Subcutaneous adipose tissue (tissue), 4 donors: ENCODE results near the gene PTH. TPM values are rescaled to one million over a fixed set of nuclear protein-coding genes. Genes with fewer than 3 reads are reported as not detected.

Experiments
- total RNA-seq, 4 donors: library from RNA; depleted of rRNA; stranded (reverse); fragments of >200 nt; gene quantifications; one replicate each; pipeline ENCODE4 v1.1.0, GENCODE V29; 2016
- TF ChIP-seq, protein P1 (sequence below): fragments of 450-650 bp; IDR thresholded peaks from one replicate; pipeline ENCODE4 v1.5.1; 2016; ENCODE audit warnings: low read depth, mild to moderate bottlenecking, control low read depth, antibody characterized with exemption, moderate library complexity

The PTH gene
- total RNA-seq, 4 donors from 2014 or later: not detected

DNA sequence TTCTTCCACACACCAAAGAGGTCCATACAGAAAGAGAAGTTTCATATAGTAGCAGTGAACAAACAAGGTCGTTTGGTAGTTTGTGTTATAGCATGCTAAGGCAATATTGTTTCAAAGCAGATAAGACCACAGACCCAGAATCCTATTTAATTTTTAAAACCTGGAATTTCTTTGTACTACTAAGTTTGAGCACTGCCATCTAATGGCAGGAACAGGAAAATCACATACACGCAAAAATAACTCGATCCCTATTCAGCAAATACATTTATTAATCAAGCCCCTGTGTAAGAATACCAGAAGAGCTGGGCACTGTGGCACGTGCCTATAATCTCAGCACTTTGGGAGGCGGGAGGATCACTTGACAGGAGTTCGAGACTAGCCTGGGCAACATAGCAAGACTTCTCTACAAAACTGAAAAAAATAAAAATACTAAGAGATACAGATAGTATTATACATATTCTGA is 29.9 kb downstream of the PTH start:
- TF ChIP-seq, protein P1, sequence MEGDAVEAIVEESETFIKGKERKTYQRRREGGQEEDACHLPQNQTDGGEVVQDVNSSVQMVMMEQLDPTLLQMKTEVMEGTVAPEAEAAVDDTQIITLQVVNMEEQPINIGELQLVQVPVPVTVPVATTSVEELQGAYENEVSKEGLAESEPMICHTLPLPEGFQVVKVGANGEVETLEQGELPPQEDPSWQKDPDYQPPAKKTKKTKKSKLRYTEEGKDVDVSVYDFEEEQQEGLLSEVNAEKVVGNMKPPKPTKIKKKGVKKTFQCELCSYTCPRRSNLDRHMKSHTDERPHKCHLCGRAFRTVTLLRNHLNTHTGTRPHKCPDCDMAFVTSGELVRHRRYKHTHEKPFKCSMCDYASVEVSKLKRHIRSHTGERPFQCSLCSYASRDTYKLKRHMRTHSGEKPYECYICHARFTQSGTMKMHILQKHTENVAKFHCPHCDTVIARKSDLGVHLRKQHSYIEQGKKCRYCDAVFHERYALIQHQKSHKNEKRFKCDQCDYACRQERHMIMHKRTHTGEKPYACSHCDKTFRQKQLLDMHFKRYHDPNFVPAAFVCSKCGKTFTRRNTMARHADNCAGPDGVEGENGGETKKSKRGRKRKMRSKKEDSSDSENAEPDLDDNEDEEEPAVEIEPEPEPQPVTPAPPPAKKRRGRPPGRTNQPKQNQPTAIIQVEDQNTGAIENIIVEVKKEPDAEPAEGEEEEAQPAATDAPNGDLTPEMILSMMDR: no peak

DNA sequence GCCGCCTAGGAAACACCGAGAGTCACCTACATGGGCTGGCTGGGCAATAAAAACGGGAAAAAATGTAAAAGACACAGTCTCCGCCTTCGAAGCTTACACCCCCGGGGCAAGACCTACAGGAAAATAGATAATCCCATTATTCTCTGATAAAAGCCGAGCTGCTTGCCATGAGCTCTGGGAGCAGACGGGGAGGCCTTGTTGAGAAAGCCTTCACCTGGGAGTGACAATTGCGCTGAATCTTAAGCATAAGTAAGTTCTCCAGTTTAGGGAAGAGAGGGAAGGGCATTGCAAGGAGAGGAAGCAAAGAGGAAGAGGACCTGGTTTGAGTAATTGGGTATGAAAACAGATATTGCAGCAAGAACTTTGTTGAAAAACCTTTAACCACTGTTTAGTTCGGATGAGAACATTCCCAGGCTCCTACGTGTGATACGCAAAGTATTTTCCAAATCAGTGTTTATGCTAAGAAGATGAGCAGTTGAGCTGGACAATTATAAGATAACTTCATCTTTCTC is 32.0 kb downstream of the PTH start:
- TF ChIP-seq, protein P1: no peak

DNA sequence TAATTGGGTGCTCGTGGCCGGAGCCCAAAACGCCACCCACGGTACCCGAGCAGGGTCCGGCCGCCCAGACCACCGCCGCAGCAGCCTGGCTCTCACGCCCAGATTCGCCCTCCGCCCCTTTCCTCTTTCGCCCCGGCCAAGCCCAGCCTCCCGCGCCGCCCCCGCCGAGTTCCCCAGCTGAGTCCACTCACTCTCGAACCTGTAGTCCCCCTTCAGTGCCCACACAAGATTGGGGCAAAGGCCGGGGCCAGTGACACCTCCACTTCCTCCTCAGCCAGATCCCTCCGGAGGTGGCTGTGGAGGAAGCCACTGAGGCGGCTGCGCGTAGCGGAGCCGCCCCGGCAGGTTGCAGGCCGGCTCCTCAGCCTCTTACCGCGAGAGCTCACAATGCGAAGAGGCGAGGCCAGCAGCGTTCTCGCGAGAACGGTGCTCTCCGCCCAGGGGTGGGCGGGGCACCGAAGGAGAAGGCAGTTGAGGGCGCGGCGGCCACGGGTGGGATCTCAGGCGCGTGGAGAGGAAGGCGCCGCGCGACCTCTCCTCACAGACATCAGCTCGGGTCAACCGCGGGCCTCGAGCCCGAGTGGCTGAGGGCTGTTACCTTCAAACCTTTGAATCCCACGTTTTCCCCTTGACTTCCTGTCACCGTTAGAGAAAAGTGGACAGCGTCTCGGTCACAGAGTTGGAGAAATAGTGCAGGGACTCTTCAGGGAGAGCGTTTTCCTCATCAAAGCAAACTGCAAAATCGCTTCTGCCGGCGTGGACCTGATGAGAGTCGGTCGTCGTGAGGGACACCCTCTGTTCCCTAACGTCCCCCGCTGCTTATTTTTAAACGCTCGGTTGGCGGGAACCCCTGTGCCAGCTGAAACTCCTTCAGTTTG is 32.7 kb downstream of the PTH start, which contains the start of gene BTBD10:
Gene BTBD10 (minus strand): TSS at position 322 of the 878 bp plus-strand sequence. CDS start 18,098 bp downstream, outside the sequence.
- TF ChIP-seq, protein P1: no peak

DNA sequence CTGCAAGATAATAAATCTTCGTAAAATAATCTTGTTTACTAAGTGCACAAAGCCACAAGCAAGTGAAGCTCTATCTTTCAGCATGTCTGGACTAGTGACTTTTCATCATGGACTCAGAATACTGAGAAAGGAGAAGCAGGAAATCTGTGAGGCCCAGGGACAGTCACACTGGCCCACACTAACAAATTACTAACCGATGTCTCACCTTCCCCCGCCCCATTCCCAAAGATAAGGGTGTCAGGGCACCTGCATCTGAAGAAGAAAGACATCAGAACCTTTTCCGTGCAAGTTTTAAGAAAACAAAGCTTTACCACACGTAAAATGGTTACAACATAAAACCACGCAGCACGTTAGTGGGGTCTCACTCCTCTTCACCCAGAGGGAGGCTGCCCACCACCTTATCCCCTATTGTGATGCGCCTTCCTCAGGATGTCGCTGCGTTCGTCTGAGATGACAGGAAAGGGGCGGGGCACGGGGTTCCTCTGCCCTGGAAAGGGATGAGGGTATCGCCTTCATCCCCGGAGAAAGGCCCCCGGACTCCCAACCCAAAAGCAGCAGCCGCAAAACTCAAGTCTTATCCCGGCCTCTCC is 33.4 kb downstream of the PTH start:
- TF ChIP-seq, protein P1: no peak

DNA sequence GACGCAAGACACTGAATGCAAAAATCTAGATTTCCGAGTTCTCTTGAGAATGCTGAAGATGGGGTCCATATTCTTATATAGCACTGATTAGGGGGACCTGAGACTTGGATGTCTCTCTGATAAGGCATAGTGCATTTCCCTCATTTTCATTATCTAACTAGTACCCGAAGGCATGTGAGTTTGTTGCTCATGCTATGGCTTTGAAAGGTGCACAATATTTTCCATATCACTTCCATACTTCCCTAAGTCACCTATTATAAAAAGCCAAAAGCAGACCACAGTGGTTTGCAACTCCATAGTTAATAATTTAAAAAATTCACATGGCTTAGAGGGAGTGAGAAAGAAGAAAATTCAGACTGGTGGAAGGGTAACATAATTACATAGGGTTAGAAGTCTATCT is 34.5 kb downstream of the PTH start:
- TF ChIP-seq, protein P1: no peak

DNA sequence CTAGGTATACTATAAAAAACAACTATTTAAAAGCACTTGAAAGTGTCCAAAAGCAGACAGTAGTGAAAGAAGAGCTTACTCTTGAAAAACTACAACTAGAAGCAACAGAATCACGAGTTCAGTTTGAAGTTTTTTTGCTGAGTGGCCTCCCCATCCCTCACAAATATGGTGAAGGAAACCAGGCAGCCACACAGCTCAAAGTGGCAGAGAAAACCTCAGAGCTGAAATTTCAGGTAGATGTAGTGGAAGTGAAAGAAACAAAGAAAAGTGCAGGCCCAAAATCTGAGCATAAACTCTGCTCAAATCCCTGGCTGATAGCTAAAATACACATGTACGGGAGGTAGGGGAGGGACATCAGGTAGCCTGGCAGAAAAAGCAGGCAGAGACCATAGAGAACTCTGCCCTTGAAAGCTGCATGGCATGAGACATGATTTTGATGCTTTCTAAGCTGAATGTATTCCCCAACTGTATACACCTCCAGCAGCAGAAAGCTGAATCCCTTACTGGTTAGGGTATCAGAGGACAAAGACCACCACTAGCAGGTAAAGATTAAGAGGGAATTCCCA is 44.9 kb downstream of the PTH start:
- TF ChIP-seq, protein P1: no peak

DNA sequence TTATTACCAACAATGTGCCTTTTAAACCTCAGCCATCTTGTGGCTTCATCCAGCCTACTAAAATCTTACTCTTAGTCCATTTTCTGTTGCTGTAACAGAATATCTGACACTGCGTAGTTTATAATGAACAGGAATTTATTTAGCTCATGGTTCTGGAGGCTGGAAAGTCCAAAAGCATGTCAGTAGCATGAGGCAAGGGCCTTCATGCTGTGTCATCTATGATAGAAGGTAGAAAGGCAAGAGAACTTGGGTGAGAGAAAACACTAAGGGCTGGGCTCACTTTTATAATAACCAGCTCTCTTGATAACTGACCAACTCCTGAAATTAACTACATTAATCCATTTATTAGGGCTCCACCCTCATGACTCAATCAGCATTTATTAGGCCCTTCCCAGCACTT is 46.3 kb downstream of the PTH start:
- TF ChIP-seq, protein P1: no peak
